Posterior cingulate gyrus (tissue), 11 donors: ENCODE results near the gene DEPDC4.
"Not testable (repeated sequence)": the region's sequence is repeated elsewhere in the genome, so short reads cannot be mapped to it uniquely, and the experiment has no call there.

Experiments used
- DNase-seq, 10 donors: peaks; one replicate each; pipeline versions ENCODE4 v3.0.0 to v3.0.0-alpha.2; 2020 to 2021; ENCODE audit warnings: mixed read lengths in 3 of 10
- intact Hi-C: fragments of 100-400 bp; cut with DNase I; formaldehyde crosslinking; loops from one replicate; pipeline ENCODE4 v1.15.1; 2023

DEPDC4 gene

GRCh38 chr12:100265732-100266584, 921 bp downstream of the DEPDC4 start:
- intact Hi-C loops = loop anchor here (2.0 to 5.0 kb wide), 2 partner anchors 71 to 124 kb away; partner anchors contain the start of gene BLTP3B
- DNase-seq = no peak

- not testable (repeated sequence) for DNase-seq
- intact Hi-C loops = loop anchor here (2.0 to 5.0 kb wide), 2 partner anchors 70 to 123 kb away; partner anchors contain the start of gene BLTP3B
Measured at GRCh38 chr12:100265107-100265506, 1.8 kb downstream of the DEPDC4 start.

GRCh38 chr12:100263131-100263530, 3.7 kb downstream of the DEPDC4 start:
- DNase-seq = no peak
- intact Hi-C loops = no loop called here

- intact Hi-C loops = no loop called here
- DNase-seq = no peak
Measured at GRCh38 chr12:100258127-100258526, 8.8 kb downstream of the DEPDC4 start.

DNA sequence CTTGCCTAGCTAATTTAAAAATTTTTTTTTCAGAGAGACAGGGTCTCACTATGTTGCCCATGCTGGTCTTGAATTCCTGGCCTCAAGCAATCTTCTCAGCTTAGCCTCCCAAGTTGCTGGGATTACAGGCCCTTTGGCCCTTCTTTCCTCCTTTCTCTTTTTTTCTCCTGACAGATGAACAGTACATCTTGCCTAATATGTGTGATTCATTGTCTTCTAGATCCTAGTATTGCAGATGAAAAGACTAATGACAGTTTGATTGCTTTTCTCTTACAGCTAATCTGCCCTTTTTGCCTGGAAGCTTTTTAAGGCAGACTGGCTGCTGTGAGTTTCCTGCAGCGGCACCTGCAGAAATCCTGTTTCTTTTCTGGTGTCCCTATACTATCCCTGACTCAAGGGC, 12.0 kb downstream of the DEPDC4 start:
- no peak for DNase-seq
- intact Hi-C loops = no loop called here

- no peak for DNase-seq
- intact Hi-C loops = no loop called here
Measured at GRCh38 chr12:100253437-100253836, 13.4 kb downstream of the DEPDC4 start.

GRCh38 chr12:100251917-100252316, 15.0 kb downstream of the DEPDC4 start:
- DNase-seq = no peak
- intact Hi-C loops = no loop called here

DNA sequence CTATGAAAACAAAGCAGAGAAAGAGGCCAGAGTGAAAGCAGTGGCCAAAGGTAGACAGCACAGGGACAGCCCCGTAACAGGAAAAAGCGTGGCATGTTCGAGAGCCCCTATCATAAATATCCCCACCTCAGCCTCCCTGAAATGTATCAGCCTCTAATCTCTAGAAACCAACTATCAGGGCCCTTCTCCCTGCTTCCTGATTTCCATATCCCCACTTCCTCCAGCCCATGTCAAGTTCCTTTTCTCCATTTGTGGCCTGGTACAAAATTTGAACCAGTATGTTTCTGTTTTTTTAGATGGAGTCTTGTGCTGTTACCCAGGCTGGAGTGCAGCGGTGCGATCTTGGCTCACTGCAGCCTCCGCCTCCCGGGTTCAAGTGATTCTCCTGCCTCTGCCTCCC, 16.9 kb downstream of the DEPDC4 start:
- intact Hi-C loops = no loop called here
- peak in 1 of 10 donors; percentile 24 for DNase-seq

- intact Hi-C loops = no loop called here
- no peak for DNase-seq
Measured at GRCh38 chr12:100248886-100249285, 18.0 kb downstream of the DEPDC4 start.

- intact Hi-C loops = no loop called here
- DNase-seq = no peak
Measured at GRCh38 chr12:100247765-100248164, 19.1 kb downstream of the DEPDC4 start.

DNA sequence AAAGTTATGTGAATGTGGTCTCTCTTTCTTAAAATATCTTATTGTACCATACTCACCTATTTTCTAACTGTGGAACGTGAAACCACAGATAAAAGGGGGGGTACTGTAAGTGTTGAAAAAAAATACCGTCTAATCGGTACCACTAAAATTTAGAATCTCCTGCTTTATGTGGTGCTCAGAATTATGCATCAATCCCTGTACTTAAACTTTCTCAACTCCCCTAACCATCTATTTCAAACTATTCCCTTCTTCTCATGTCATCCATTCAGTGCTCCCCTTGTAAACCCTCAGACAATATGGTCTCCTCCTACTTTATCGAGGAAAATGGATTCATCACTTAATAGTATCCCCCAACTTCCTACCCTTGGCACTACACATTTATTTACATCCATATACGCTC, 23.7 kb downstream of the DEPDC4 start:
- intact Hi-C loops = no loop called here
- DNase-seq = no peak

- peak in 1 of 10 donors; percentile 29 for DNase-seq
- intact Hi-C loops = loop anchor here (10.0 kb wide), 2 partner anchors 105 to 495 kb away; no protein-coding TSS in a partner anchor
Measured at GRCh38 chr12:100239589-100239988, 27.3 kb downstream of the DEPDC4 start.

DNA sequence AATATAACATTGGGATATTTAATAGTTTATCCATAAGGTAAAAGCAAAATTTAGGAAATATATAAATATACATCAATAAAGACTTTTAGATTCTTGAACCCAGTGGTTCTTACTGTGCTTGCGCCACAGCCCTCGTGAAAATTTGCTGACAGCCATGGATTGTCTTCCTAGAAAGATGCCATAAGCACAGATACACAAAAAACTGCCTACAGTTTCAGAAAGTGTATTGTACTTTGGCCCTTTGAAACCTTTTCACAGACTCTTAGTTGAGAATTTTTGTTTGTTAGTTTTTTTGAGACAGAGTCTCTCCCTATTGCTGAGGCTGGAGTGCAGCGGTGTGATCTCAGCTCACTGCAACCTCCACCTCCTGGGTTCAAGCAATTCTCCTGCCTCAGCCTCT, 28.1 kb downstream of the DEPDC4 start:
- DNase-seq = no peak
- intact Hi-C loops = loop anchor here (10.0 kb wide), 2 partner anchors 106 to 496 kb away; no protein-coding TSS in a partner anchor

DNA sequence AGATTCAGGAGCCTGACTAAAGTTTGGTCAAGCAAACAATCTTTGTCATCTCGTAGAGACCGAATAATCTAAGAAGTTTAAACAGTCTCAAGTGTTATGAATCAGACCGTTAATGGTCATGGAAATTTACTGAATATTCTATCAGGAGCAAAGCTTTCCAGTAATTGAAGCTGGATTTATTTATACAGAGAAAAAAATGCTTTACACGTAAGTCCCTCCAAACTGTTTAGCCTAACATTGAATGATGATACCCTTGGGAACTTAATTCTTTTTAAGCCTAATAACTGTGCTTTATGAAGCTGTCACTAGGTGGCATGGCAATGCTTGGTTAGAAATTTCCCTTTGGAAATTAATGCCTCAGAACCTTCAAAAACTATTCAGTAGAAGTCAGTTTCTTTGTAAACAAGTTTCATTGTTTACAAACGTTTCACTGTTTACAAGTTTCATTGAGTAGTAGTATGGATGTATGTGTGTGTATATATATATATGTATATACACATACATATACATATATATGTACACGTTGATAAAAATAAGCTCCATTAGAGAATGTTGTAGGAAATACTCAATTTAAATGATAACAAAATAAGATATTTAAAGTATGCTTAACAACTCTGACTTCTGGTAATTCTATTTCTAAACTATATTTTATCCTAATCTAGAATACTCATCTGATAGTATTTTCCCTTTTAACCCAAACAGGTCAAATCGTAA, 32.1 kb downstream of the DEPDC4 start:
- intact Hi-C loops = loop anchor here (2.0 to 10.0 kb wide), 3 partner anchors 110 to 500 kb away; no protein-coding TSS in a partner anchor
- DNase-seq = no peak

DNA sequence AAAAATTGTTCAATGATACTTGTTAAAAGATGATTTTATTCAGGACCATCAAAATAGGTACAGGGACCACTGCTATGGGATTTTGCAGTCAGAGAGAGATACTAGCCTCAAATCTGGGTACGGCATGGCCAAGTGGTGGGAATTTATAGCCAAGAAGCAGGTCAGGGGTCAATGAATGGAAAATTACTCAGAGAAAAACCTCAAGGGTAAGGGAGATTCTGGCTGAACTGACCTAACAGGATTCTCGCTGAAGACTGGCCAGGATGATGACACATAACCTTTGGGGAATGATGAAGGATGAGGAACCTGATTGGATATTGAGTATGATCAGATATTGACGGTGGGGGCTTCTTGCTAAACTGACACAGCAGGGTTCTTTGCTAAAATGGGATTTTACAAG, 32.7 kb downstream of the DEPDC4 start:
- intact Hi-C loops = loop anchor here (2.0 to 10.0 kb wide), 3 partner anchors 111 to 501 kb away; no protein-coding TSS in a partner anchor
- no peak for DNase-seq

GRCh38 chr12:100231873-100232272, 35.0 kb downstream of the DEPDC4 start:
- intact Hi-C loops = loop anchor here (10.0 kb wide), 2 partner anchors 113 to 503 kb away; no protein-coding TSS in a partner anchor
- DNase-seq = not testable (repeated sequence)

DNA sequence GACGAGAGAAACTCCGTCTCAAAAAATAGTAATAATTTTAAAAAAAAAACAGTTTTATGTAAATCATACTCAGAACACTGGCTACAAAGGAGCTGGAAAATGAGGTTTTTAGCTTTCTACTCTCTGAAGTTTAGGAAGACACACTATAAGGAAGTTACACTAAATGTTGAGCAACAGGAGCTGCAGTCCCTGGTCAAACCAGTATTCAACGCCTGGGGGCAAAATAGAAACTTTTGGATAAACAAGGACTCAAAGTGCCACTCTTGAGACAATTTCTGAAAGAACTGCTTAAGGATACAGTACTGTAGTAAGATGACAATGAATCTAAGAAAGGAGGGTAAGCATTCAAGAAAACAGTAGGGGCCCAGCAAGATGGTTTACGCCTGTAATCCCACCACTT, 37.0 kb downstream of the DEPDC4 start:
- DNase-seq = peak in 1 of 10 donors; percentile 20
- intact Hi-C loops = loop anchor here (10.0 kb wide), 2 partner anchors 115 to 505 kb away; no protein-coding TSS in a partner anchor

DNA sequence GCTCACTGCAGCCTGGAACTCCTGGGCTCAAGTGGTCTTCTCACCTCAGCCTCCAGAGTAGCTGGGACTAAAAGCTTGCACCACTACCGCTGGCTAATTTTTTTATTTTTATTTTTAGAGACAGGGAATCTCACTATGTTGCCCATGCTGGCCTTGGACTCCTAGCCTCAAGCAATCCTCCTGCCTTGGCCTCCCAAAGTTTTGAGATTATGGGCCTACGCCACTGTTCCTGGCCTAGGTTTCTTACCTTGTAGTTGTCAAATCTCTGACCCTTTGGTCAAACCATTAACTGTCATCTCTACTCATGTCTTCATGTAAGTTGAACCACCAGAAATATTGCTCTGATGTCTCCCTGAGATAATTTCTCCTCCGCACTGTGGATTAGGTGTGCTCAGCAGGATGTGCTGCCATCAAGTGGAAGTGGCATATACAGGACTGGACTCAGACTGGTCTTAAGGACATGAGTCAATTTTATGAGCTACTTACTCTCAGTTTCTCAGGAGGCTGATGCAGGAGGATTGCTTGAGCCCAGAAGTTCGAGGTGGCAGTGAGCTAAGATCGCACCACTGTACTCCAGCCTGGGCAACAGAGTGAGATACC, 37.7 kb downstream of the DEPDC4 start:
- intact Hi-C loops = no loop called here
- DNase-seq = peak in 1 of 10 donors; percentile 11

- no peak for DNase-seq
- intact Hi-C loops = no loop called here
Measured at GRCh38 chr12:100225491-100225890, 41.4 kb downstream of the DEPDC4 start.

- intact Hi-C loops, DNase-seq: not testable (repeated sequence)
Measured at GRCh38 chr12:100222173-100222572, 44.7 kb downstream of the DEPDC4 start.

GRCh38 chr12:100221523-100221922, 45.4 kb downstream of the DEPDC4 start:
- DNase-seq = no peak
- intact Hi-C loops = no loop called here
